HPDE6-E6E7 (cell line): ENCODE results near the gene FBXO44.

Experiments used
- DNase-seq: peaks from one replicate; pipeline ENCODE4 v3.0.0; 2011; ENCODE audit warnings: missing footprints; ENCODE audit errors: extremely low spot score

Gene FBXO44

DNA sequence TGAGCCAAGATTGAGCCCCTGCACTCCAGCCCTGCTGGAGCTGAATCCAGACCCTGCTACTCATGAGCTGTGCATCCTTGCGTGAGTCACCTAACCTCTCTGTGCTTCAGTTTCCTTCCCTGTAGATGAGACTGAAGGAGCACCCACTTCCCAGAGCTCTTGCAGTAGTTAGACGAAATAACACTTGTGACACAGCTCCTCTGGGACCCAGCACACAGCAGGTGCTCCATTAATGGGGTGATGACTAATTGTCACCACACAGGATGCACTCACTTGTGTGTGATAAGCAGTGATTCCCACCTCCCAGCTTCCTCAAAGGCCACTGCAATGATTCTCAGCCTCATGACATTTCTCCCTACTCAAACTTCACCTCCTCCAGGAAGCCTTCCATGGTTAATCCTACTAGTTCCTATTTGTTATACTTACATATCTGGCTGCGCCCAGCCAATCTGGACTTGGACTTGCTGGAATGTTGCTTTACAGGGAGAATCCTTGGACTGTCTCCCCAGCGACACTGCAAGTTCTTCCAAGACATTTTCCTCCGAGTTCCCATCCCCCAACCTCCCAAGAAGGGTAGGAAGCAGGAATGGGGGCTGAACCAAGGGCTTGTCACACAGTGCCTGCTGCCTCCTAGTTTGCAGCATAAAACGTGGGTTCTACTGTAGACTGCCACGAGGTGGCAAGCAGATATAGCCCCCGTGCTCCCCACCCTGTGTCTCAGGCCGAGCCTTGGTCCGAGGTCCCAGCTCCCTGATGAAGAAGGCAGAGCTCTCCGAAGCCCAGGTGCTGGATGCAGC lies 54.1 kb downstream of the FBXO44 start:
- DNase-seq, result no peak

DNA sequence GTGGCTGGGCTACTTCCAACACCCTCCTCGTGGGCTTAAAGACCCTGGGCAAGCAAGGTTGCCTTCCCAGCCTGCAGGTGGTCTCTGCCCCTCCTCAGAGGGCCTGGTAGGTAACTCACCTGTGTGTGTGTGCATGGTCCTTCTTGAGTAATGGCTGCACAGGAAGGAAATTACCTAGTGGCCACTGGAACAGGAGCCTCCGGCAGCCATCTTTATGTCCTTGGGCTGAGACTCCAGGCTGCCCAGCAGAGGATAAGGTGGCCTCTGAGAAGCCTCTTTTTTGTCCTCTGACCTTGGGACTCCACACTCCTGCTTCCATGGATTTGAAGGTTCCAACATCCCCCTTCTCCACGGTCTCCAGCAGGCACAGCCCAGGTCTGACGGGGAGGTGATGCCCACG lies 56.8 kb downstream of the FBXO44 start:
- DNase-seq, result no peak

DNA sequence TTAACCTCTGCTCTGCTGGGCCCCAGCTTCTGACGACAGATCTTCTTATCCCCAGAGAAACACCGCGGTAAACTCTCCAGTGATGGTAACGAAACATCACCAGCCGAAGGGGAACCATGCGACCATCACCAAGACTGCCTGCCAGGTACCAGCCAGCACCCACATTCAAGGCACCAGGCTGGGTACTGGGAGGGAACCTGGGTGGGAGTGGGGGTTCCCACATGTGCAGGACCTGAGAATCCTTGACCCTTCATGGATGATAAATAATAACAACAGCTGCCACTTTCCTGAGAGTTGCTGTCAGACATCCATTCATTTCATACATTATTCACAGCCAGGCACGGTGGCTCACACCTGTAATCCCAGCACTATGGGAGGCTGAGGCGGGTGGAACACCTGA lies 57.6 kb downstream of the FBXO44 start:
- DNase-seq, result no peak
